Fibroblast of mammary gland (primary cell): ENCODE results near the gene TP63.
A peak's percentile ranks its signal among the peaks of the same experiment; 100 is the strongest.

ENCODE experiments used
- DNase-seq: peaks from one replicate; pipeline ENCODE4 v3.0.0-alpha.2; 2010; ENCODE audit warnings: low read depth
- H3K4me3 ChIP-seq: 2 replicates; pipeline ENCODE4 v1.5.1; 2011; ENCODE audit warnings: low read depth, mild to moderate bottlenecking, low read length, moderate library complexity; ENCODE audit not compliant: control insufficient read depth
- TF ChIP-seq, protein P1 (sequence below): conservative IDR thresholded peaks from 2 replicates; pipeline ENCODE4 v1.5.1; 2011; ENCODE audit warnings: low read depth, low read length, inconsistent platforms; ENCODE audit not compliant: control insufficient read depth, insufficient read depth

TP63 gene

DNA sequence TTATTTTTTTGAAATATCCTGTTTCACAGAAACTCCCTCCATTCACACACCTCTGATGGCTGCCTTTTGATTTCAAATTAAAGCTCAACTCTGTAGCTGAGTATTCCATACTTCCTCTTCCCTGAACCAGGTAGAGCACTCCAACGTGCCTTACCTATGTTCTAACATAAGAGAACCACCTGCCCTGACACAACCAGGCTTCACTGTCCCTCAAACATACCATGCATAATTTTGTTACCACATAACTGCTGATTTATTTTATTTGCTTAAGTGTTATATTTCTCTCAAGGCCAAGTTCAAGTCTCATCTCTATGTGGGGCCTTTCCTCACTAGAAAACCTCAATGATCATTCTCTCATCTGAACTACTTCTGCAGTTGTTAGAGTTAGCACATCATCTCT lies 279.8 kb downstream of the TP63 start:
- TF ChIP-seq, protein P1, sequence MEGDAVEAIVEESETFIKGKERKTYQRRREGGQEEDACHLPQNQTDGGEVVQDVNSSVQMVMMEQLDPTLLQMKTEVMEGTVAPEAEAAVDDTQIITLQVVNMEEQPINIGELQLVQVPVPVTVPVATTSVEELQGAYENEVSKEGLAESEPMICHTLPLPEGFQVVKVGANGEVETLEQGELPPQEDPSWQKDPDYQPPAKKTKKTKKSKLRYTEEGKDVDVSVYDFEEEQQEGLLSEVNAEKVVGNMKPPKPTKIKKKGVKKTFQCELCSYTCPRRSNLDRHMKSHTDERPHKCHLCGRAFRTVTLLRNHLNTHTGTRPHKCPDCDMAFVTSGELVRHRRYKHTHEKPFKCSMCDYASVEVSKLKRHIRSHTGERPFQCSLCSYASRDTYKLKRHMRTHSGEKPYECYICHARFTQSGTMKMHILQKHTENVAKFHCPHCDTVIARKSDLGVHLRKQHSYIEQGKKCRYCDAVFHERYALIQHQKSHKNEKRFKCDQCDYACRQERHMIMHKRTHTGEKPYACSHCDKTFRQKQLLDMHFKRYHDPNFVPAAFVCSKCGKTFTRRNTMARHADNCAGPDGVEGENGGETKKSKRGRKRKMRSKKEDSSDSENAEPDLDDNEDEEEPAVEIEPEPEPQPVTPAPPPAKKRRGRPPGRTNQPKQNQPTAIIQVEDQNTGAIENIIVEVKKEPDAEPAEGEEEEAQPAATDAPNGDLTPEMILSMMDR, result no peak
- DNase-seq, result no peak
- no peak overlapping the region for H3K4me3 ChIP-seq

DNA sequence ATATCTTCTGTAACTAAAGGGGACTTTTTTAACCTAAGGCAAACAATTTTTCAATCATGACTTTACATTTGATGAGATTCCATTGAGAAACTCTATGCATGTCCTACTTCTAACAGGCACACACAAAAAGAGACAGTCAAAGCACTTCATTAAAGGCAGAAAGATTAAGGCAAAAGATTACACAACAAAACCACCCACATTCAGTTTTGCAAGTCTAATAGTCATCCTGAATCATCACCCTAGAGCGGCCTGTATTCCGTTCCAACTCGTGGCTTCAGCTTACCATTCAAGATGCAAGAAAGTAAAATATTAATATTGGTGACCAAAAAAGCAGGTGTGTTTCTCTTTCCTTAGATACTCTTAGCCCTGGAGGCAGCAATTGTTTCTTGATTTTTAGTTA lies 283.6 kb downstream of the TP63 start:
- H3K4me3 ChIP-seq, result no peak overlapping the region
- DNase-seq, result peak; percentile 96
- TF ChIP-seq, protein P1, result no peak

DNA sequence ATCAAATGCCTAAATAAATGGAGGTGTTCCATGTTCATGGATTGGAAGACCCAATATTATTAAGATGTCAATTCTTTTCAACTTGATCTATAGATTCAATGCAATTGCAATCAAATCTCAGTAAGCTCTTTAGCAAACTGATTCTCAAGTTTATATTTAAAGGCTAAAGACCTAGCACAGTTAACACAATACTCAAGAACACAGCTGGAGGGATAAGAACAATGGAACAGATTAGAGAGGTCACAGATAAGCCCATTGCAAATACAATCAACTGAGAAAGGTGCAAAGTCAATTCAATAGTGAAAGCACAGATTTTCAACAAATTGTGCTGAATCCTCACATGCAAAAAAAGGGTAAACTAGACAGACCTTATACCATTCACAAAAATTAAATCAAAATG lies 290.6 kb downstream of the TP63 start:
- no peak for DNase-seq
- no peak overlapping the region for H3K4me3 ChIP-seq
- TF ChIP-seq, protein P1, result no peak

DNA sequence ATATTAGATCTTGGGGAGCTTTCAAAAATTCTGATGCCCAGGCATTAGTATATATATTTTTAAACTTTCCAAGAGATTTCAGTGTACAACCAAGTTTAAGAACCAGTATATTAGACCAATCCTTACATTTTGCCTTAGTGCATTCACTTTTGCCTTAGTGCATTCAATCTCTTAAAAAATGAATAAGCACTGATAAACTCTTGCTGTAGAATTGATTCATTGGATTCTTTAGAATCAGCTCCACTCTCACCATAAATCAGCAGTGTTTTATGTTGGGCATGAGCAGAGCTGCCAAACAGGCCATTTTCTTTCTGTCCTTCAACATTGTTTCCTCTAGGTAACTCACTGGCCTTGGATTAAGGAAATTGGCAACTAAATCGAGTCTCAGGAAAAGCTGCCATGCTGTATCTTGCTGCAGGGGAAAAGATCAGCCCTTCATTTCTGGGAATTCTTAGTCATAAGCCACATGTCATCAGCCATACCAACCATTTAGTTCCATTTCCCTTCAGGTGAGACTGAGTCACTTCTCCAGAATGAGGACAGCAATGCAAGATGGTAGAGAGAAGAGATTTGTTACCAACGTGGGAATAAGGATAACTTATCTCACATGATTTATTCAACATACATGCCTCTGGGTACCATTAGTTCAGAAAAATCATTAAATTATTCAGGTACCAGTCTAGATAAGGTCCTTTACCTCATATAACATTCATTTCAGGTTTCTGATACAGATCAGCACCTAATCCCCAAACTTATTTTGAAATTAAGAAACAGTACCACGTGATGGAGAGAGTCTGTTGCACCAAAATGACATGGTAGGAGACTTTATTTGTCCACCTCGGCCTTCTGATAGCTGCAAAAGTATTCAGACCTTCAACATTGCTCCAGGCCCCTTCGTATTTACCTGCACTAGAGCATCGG lies 297.0 kb downstream of the TP63 start:
- no peak for DNase-seq
- no peak overlapping the region for H3K4me3 ChIP-seq
- TF ChIP-seq, protein P1, result no peak

DNA sequence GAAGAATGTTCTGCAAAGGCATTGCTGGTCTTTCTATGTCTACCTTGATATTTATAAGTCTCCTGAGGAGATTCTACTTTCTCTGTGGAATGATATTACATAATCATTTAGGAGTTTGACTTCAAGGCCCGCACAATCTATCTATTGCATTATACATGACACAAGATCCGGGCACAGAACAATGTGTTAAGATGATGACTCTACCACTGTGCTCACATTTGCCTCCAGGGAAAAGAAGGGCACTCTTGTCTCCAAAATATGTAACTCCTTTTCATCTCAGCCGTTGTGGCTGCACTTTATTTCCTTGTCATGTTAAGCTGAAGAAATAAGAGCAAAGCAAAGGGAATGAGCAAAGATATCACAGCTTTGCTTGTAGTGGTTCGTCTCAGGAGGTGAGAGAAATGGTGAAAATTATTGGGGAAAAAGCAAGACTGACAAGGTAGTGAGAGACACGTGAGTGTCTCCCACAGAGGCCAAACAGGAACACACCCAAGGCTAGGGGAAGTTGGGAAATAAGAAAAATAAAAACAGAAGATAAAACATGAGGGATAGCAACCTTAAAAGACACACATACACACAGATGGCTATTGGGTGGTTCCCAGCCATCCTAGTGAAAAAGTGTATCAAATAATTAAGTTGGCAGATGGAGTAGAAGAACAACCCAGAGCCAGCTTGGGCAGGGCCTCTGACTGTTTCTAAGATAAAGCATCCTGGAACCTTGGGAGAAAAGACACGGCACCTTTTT lies 305.2 kb downstream of the TP63 start:
- no peak for DNase-seq
- no peak overlapping the region for H3K4me3 ChIP-seq
- TF ChIP-seq, protein P1, result no peak

DNA sequence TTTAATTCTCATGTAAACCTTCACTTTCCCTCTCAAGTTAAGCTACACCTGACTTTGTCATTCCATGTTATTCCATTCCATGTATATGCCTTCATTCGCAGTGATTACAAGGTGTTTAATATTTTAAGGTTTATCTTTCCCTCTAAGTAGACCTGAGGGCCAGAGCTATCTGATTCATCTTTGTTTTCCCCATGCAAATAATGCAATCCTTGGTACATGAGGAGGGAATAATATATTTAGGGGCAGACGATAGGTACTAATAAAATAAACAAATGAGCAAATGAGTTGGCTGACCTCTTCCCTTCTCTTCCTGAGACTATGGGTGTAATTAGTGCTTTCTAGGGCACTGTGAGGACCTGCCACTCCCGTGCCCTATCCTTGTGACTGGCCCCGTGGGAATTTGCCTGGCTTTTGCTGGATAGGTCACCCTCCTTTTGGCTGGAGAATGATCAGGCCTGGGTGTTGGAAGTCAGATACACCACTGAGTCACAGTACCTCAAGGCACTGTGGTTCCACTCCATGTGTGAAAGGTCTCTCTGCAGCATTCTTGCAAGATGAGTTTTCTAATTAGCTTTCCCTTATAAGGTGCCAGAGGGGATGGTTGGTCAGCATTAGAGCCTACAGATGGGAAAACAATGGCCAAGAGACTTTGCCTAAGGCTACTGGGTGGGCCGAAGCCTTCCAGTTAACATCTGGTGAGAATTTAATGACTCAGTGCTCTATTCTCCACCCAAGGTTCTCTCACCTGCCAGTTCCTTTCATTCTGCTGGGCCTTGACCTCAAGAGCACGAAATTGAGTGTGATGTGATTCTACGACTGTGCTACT lies 306.3 kb downstream of the TP63 start:
- no peak overlapping the region for H3K4me3 ChIP-seq
- TF ChIP-seq, protein P1, result no peak
- peak; percentile 99 for DNase-seq
